Vagina (tissue), 2 donors: ENCODE results near the gene ELAVL1. TPM values are rescaled to one million over a fixed set of nuclear protein-coding genes. Genes with fewer than 3 reads are reported as not detected.

Experiments used
- DNase-seq, 2 donors: peaks; one replicate each; pipeline ENCODE4 v3.0.0-alpha.2; 2017; ENCODE audit errors: extremely low spot score in 2 of 2
- H3K27ac ChIP-seq: fragments of 200-600 bp; sonication (generic); one replicate; pipeline ENCODE4 v1.5.1; 2019
- H3K27me3 ChIP-seq: fragments of 200-600 bp; sonication (generic); one replicate; pipeline ENCODE4 v1.5.1; 2019
- H3K36me3 ChIP-seq, 2 donors: fragments of 200-600 bp; sonication (generic); one replicate each; pipeline ENCODE4 v1.5.1; 2017 to 2019
- H3K4me1 ChIP-seq: fragments of 200-600 bp; sonication (generic); one replicate; pipeline ENCODE4 v1.5.1; 2019
- H3K4me3 ChIP-seq, 2 donors: fragments of 200-600 bp; sonication (generic); 1 replicate in 1 of 2; 2 replicates in 1 of 2; pipeline ENCODE4 v1.5.1; 2016 to 2019
- H3K9me3 ChIP-seq: fragments of 200-600 bp; sonication (generic); one replicate; pipeline ENCODE4 v1.5.1; 2019
- POLR2A ChIP-seq, 2 donors: fragments of 450-650 bp; IDR thresholded peaks; one replicate each; pipeline ENCODE4 v1.6.1; 2017; ENCODE audit warnings: antibody characterized with exemption in 2 of 2, mild to moderate bottlenecking in 2 of 2, moderate library complexity in 2 of 2
- POLR2AphosphoS5 ChIP-seq, 2 donors: sonication (generic); formaldehyde crosslinking; IDR thresholded peaks; one replicate each; pipeline ENCODE4 v1.9.0; 2017; ENCODE audit warnings: antibody characterized with exemption in 2 of 2, mild to moderate bottlenecking in 2 of 2, low read depth in 1 of 2; ENCODE audit not compliant: insufficient read depth in 1 of 2
- intact Hi-C: fragments of 100-400 bp; cut with DNase I; formaldehyde crosslinking; loops from one replicate; pipeline ENCODE4 v1.15.1; 2023
- total RNA-seq: library from RNA; depleted of rRNA; stranded (reverse); fragments of >200 nt; gene quantifications from one replicate; pipeline ENCODE4 v1.2.3, GENCODE V29; 2016
- TF ChIP-seq, protein P1 (sequence below), 3 experiments: fragments of 450-650 bp in 2 of 3; fragments of 200-600 bp in 1 of 3; sonication (generic) in 1 of 3; IDR thresholded peaks; one replicate each; pipeline ENCODE4 v1.5.1; 2017 to 2019; ENCODE audit warnings: antibody characterized with exemption in 3 of 3, mild to moderate bottlenecking in 2 of 3, moderate library complexity in 2 of 3

Gene ELAVL1
- total RNA-seq, 1 donor from 2014 or later: 40.5 TPM

DNA sequence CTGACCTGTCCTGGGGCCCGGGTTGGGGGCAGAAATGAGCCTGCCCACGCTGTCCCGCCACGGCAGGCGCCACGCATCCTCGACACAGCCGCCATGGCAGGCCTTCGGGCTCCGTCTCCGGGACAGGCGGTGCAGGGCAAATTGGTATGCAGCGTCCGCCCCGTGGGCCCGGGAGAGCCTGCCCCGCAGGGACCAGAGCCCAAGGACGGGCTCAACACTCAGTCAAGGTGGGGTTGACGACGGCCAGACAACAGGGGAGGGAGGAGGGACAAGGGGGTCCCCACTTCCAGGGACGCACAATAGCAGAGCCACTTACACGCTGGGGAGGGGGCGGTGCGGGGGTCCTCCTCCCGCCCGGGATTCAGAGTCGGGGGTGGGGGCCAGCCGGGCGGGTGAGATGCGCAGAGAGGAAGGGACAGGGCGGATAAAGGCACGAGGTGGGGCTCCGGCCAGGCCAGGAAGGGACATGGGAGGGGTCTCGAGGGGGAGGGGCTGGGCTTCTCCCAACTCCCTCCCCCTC is 80.7 kb downstream of the ELAVL1 start:
- Histone ChIP-seq H3K4me3 (peak overlapping the region; percentile 45 to 76), H3K36me3 (peaks cover 0 to 20% of the 10 kb centered on the region in 2 donors), H3K27me3 (no peaks in the 10 kb centered on the region), H3K4me1 (peaks cover 79% of the 10 kb centered on the region), H3K27ac (peak overlapping the region; percentile 89), H3K9me3 (no peaks in the 10 kb centered on the region)
- intact Hi-C loops: no loop called here
- DNase-seq: no peak
- TF ChIP-seq, protein P1, sequence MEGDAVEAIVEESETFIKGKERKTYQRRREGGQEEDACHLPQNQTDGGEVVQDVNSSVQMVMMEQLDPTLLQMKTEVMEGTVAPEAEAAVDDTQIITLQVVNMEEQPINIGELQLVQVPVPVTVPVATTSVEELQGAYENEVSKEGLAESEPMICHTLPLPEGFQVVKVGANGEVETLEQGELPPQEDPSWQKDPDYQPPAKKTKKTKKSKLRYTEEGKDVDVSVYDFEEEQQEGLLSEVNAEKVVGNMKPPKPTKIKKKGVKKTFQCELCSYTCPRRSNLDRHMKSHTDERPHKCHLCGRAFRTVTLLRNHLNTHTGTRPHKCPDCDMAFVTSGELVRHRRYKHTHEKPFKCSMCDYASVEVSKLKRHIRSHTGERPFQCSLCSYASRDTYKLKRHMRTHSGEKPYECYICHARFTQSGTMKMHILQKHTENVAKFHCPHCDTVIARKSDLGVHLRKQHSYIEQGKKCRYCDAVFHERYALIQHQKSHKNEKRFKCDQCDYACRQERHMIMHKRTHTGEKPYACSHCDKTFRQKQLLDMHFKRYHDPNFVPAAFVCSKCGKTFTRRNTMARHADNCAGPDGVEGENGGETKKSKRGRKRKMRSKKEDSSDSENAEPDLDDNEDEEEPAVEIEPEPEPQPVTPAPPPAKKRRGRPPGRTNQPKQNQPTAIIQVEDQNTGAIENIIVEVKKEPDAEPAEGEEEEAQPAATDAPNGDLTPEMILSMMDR (IDR thresholded peaks at IDR 0.05): no peak
- TF ChIP-seq POLR2AphosphoS5 (IDR thresholded peaks at IDR 0.05; ENCODE audit: insufficient read depth in 1 of 2, low read depth in 1 of 2) (no peak), POLR2A (IDR thresholded peaks at IDR 0.05) (no peak)

DNA sequence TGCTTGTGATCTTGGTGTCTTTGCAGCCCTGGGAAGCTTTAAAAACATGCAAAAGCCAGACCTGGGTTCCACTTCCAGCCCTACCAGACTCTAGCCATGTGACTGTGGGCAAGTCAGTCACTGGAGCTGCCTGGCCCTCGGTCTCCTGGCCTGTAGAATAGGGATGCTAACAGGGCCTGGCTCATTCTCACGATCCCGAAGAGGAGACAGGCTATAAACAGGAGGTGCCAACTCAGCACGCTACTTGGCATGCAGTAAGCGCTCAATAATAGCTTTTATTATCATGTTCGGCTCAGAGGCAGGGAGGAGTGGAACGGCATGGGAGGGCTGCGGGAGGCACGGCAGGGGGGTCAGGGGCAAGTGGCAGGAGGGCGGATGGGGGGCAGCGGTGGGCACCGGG is 81.2 kb downstream of the ELAVL1 start:
- intact Hi-C loops: no loop called here
- peaks cover 79% of the 10 kb centered on the region for H3K4me1 ChIP-seq

GRCh38 chr19:7923295-7924191 is 81.9 kb downstream of the ELAVL1 start:
- peaks cover 81% of the 10 kb centered on the region for H3K4me1 ChIP-seq
- H3K27ac ChIP-seq: peak overlapping the region; percentile 89
- H3K27me3 ChIP-seq: no peaks in the 10 kb centered on the region
- H3K36me3 ChIP-seq: peaks cover 0 to 20% of the 10 kb centered on the region in 2 donors
- no peaks in the 10 kb centered on the region for H3K9me3 ChIP-seq
- DNase-seq: no peak
- H3K4me3 ChIP-seq: peak overlapping the region; percentile 45 to 76
- TF ChIP-seq POLR2AphosphoS5 (IDR thresholded peaks at IDR 0.05; ENCODE audit: insufficient read depth in 1 of 2, low read depth in 1 of 2): peak in 1 of 2 donors; percentile 49
- TF ChIP-seq POLR2A (IDR thresholded peaks at IDR 0.05): no peak
- TF ChIP-seq, protein P1 (IDR thresholded peaks at IDR 0.05): no peak
- intact Hi-C loops: no loop called here

More for the DNA sequence above, 81.2 kb downstream of the ELAVL1 start:
- H3K4me3 ChIP-seq: peak overlapping the region; percentile 45 to 76
- TF ChIP-seq, protein P1 (IDR thresholded peaks at IDR 0.05): no peak
- TF ChIP-seq POLR2A (IDR thresholded peaks at IDR 0.05) (no peak), POLR2AphosphoS5 (IDR thresholded peaks at IDR 0.05; ENCODE audit: insufficient read depth in 1 of 2, low read depth in 1 of 2) (no peak)
- no peaks in the 10 kb centered on the region for H3K9me3 ChIP-seq
- peak overlapping the region; percentile 89 for H3K27ac ChIP-seq
- H3K36me3 ChIP-seq: peaks cover 0 to 20% of the 10 kb centered on the region in 2 donors
- no peaks in the 10 kb centered on the region for H3K27me3 ChIP-seq
- DNase-seq: no peak

GRCh38 chr19:7922836-7923195 is 82.6 kb downstream of the ELAVL1 start:
- Histone ChIP-seq H3K36me3 (peaks cover 0 to 20% of the 10 kb centered on the region in 2 donors), H3K27ac (peak overlapping the region; percentile 89), H3K4me1 (peaks cover 81% of the 10 kb centered on the region), H3K4me3 (no peak overlapping the region), H3K9me3 (no peaks in the 10 kb centered on the region), H3K27me3 (no peaks in the 10 kb centered on the region)
- intact Hi-C loops: no loop called here
- no peak for DNase-seq
- TF ChIP-seq POLR2A (IDR thresholded peaks at IDR 0.05) (no peak), POLR2AphosphoS5 (IDR thresholded peaks at IDR 0.05; ENCODE audit: insufficient read depth in 1 of 2, low read depth in 1 of 2) (no peak)
- TF ChIP-seq, protein P1 (IDR thresholded peaks at IDR 0.05): no peak
